ENCODE measurements around the gene TANC1. TPM values are rescaled to one million over a fixed set of nuclear protein-coding genes. Genes with fewer than 3 reads are reported as not detected.

TANC1 gene
- total RNA-seq, 1 experiment from 2014 or later, result 2.5 TPM

DNA sequence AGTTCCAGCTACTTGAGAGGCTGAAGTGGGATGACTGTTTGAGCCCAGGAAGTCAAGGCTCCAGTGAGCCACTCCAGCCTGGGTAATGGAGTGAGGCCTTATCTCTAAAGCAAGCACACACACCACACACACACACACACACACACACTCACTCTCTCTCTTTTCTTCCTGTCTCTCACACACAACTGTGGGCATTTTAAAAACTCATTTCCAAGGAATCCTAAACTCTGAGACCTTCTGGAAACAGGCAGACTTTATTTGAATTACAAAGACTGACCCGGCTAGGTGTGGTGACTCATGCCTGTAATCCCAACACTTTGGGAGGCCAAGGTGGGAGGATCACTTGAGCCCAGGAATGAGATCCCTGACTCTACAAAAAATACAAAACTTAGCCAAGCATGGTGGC is 296.7 kb downstream of the TANC1 start:
- Histone ChIP-seq H3K23me2 (ENCODE audit: insufficient read length, low read depth, low read length, poor library complexity, severe bottlenecking) (no peaks in the 10 kb centered on the region), H4K91ac (ENCODE audit: insufficient read length, low read depth, low read length) (no peak overlapping the region), H3K27me3 (ENCODE audit: insufficient read depth, low read length) (no peaks in the 10 kb centered on the region), H2BK20ac (ENCODE audit: low read depth, low read length, poor library complexity, severe bottlenecking) (no peak overlapping the region), H2BK12ac (ENCODE audit: insufficient read length, low read depth, low read length) (no peak overlapping the region), H3K18ac (ENCODE audit: insufficient read length, low read depth, low read length) (no peak overlapping the region), H4K8ac (replicated peaks; ENCODE audit: insufficient read length, low read depth, low read length) (no peak overlapping the region), H4K5ac (ENCODE audit: insufficient read length, low read depth, low read length) (no peak overlapping the region), H3K9me3 (ENCODE audit: control insufficient read depth, low read depth, low read length) (no peaks in the 10 kb centered on the region), H2AFZ (ENCODE audit: low read length) (no peak overlapping the region), H2BK120ac (ENCODE audit: low read depth, low read length, poor library complexity, severe bottlenecking) (no peak overlapping the region), H3K4me1 (ENCODE audit: insufficient read depth, low read length) (peaks cover 2% of the 10 kb centered on the region; the same call in 1 of the 2 replicates), H3K56ac (ENCODE audit: insufficient read length, low read depth, low read length) (no peak overlapping the region), H3K23ac (ENCODE audit: insufficient read length, low read depth, low read length) (no peak overlapping the region), H2BK15ac (ENCODE audit: low read depth, low read length) (no peak overlapping the region), H3K79me1 (ENCODE audit: insufficient read depth, low read depth, low read length, poor library complexity, severe bottlenecking) (no peaks in the 10 kb centered on the region), H3K27ac (ENCODE audit: insufficient read length, low read depth, low read length) (no peak overlapping the region), H3K9ac (ENCODE audit: extremely low read depth, insufficient read length, low read length) (no peak overlapping the region), H2AK5ac (ENCODE audit: insufficient read length, low read length) (no peak overlapping the region), H3K14ac (ENCODE audit: insufficient read depth, low read length) (no peak overlapping the region), H2BK5ac (ENCODE audit: insufficient read length, low read length) (no peak overlapping the region), H4K20me1 (ENCODE audit: control insufficient read depth, insufficient read depth, insufficient read length) (no peaks in the 10 kb centered on the region), H3K4ac (ENCODE audit: low read depth, low read length) (no peak overlapping the region), H3K79me2 (ENCODE audit: insufficient read depth, low read length) (no peaks in the 10 kb centered on the region), H3K4me2 (ENCODE audit: insufficient read depth, insufficient read length, low read length) (no peak overlapping the region), H3T11ph (ENCODE audit: low read length) (no peak overlapping the region)
- TF ChIP-seq, protein P1, sequence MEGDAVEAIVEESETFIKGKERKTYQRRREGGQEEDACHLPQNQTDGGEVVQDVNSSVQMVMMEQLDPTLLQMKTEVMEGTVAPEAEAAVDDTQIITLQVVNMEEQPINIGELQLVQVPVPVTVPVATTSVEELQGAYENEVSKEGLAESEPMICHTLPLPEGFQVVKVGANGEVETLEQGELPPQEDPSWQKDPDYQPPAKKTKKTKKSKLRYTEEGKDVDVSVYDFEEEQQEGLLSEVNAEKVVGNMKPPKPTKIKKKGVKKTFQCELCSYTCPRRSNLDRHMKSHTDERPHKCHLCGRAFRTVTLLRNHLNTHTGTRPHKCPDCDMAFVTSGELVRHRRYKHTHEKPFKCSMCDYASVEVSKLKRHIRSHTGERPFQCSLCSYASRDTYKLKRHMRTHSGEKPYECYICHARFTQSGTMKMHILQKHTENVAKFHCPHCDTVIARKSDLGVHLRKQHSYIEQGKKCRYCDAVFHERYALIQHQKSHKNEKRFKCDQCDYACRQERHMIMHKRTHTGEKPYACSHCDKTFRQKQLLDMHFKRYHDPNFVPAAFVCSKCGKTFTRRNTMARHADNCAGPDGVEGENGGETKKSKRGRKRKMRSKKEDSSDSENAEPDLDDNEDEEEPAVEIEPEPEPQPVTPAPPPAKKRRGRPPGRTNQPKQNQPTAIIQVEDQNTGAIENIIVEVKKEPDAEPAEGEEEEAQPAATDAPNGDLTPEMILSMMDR (conservative IDR thresholded peaks at IDR 0.05), result no peak
- DNase-seq, result peak; percentile 50
- Mint-ChIP-seq H3K27ac (peak overlapping the region in 2 of 3 experiments; percentile 2 to 18; a peak in 4 of 7 replicates), H3K4me1 (peaks cover 5 to 8% of the 10 kb centered on the region in 2 experiments), H3K9me3 (no peaks in the 10 kb centered on the region), H3K4me3 (no peak overlapping the region), H3K36me3 (ENCODE audit: insufficient read depth in 1 of 3, low read depth in 3 of 3) (peaks cover 0 to 2% (median 0%) of the 10 kb centered on the region in 3 experiments; a peak in 1 of 7 replicates), H3K27me3 (ENCODE audit: low read depth) (no peaks in the 10 kb centered on the region)
- WGBS (ENCODE audit: extremely low coverage, insufficient read length, low lambda C conversion rate), result no CpG with 5 or more reads among the region's 1 CpG
